OCI-LY3 (cell line): ENCODE measurements around the gene TMEM258.

Experiments
- H2AFZ ChIP-seq: fragments of 200-600, 300-600 bp; shearing (Covaris generic); 2 replicates; pipeline ENCODE4 v1.6.0; 2014; ENCODE audit warnings: antibody characterized with exemption, low read depth, low read length
- H3K27ac ChIP-seq: fragments of 200-600, 300-600 bp; sonication (generic); 2 replicates; pipeline ENCODE4 v1.5.1; 2014; ENCODE audit warnings: mild to moderate bottlenecking, low read length, moderate library complexity, mixed read lengths
- H3K27me3 ChIP-seq: fragments of 200-600, 300-600 bp; sonication (generic); 2 replicates; pipeline ENCODE4 v1.6.1; 2014; ENCODE audit warnings: low read depth, low read length, mixed read lengths
- H3K36me3 ChIP-seq: fragments of 200-600, 300-600 bp; sonication (generic); replicated peaks from 2 replicates; pipeline ENCODE3; 2014; ENCODE audit warnings: low read depth, low read length, mixed read lengths
- H3K4me1 ChIP-seq: fragments of 300-600, 200-600 bp; sonication (generic); 2 replicates; pipeline ENCODE4 v1.6.1; 2014; ENCODE audit warnings: low read length, mixed read lengths
- H3K4me2 ChIP-seq: fragments of 200-600, 300-600 bp; sonication (generic); 2 replicates; pipeline ENCODE4 v1.6.1; 2014; ENCODE audit warnings: low read length, mixed read lengths
- H3K4me3 ChIP-seq: fragments of 300-600, 200-600 bp; sonication (generic); 2 replicates; pipeline ENCODE4 v1.5.1; 2014; ENCODE audit warnings: antibody characterized with exemption, mild to moderate bottlenecking, low read length, moderate library complexity
- H3K79me2 ChIP-seq: fragments of 300-600, 200-600 bp; shearing (Covaris generic); 2 replicates; pipeline ENCODE4 v1.6.1; 2014; ENCODE audit warnings: mild to moderate bottlenecking, low read length, mixed read lengths
- H3K9ac ChIP-seq: fragments of 300-600, 200-600 bp; shearing (Covaris generic); 2 replicates; pipeline ENCODE4 v1.6.0; 2014; ENCODE audit warnings: mild to moderate bottlenecking, low read length, moderate library complexity
- H3K9me3 ChIP-seq: fragments of 200-600, 300-600 bp; shearing (Covaris generic); 2 replicates; pipeline ENCODE4 v1.6.1; 2014; ENCODE audit warnings: low read length, mixed read lengths; ENCODE audit not compliant: insufficient read depth
- H4K20me1 ChIP-seq: fragments of 200-600, 300-600 bp; sonication (generic); 2 replicates; pipeline ENCODE4 v1.6.1; 2016; ENCODE audit warnings: low read length, mixed read lengths; ENCODE audit not compliant: insufficient read depth
- CTCF ChIP-seq: fragments of 200-600, 300-600 bp; sonication (generic); IDR thresholded peaks from 2 replicates; pipeline ENCODE4 v1.5.1; 2014; ENCODE audit warnings: antibody characterized with exemption, low read length, low read depth
- EZH2phosphoT487 ChIP-seq: fragments of 200-600 bp; shearing (Covaris generic); IDR thresholded peaks from 2 replicates; pipeline ENCODE4 v1.6.1; 2018; ENCODE audit warnings: antibody characterized with exemption, mixed run types, low read depth

The TMEM258 gene

DNA sequence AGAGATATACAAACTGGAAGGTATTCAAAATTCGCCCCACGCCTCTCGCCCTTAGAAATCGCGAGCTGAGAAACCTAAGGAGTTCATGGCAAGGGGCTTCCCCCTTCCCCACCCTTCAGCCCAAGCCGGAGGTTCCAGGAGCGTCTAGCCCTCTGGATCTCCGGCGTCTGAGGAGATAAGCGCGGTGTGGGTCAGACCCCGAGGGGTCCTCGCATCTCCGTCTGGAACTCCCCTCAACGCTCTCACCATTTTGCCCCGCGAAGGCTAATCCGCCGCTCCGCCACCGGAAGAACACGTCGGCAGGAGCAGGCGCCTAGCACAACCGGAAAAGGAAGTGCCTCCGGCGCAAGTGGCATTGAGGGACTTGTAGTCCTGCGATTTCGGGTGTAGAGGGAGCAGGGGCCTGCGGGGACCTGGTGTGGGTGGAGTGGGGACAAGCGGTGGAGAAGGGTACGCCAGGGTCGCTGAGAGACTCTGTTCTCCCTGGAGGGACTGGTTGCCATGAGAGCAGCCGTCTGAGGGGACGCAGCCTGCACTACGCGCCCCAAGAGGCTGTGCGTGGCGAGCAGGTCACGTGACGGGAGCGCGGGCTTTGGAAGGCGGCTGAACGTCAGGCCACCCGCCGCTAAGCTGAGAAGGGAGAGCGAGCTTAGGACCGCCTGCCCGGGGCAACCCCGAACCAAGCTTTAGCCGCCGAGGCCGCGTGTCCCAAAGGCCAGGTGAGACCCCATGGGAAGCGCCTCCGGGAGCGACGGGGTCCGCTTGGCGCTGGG lies at the start of gene TMEM258, which contains the start of gene FEN1:
Gene TMEM258 (minus strand): TSS at position 290 of the 773 bp plus-strand sequence. CDS start 41 bp downstream, at position 249.
Gene FEN1 (plus strand): TSS at position 602 of the 773 bp plus-strand sequence. CDS start 2,451 bp downstream, outside the sequence.
- Histone ChIP-seq H3K4me3 (peak within 1 kb of the TSS; percentile 90), H3K4me1 (peaks cover 29% of the 10 kb centered on the region), H3K27me3 (no peaks in the 10 kb centered on the region), H3K4me2 (peak within 1 kb of the TSS; percentile 77), H3K27ac (peak within 1 kb of the TSS; percentile 83), H3K36me3 (peaks cover 53% of the 10 kb centered on the region), H3K79me2 (peaks cover 84% of the 10 kb centered on the region), H4K20me1 (peaks cover 9% of the 10 kb centered on the region; the same call in 1 of the 2 replicates), H2AFZ (peak within 1 kb of the TSS; percentile 91), H3K9ac (peak within 1 kb of the TSS; percentile 99), H3K9me3 (no peaks in the 10 kb centered on the region)
- TF ChIP-seq CTCF (no peak), EZH2phosphoT487 (no peak)

GRCh38 chr11:61841636-61842527 lies 49.5 kb upstream of the TMEM258 start:
- H3K79me2 ChIP-seq, result peaks cover 14% of the 10 kb centered on the region
- H3K9me3 ChIP-seq, result no peaks in the 10 kb centered on the region
- H3K4me3 ChIP-seq, result no peak overlapping the region
- H3K27ac ChIP-seq, result no peak overlapping the region
- no peak for TF ChIP-seq CTCF
- TF ChIP-seq EZH2phosphoT487, result no peak
- no peaks in the 10 kb centered on the region for H3K27me3 ChIP-seq
- peaks cover 81% of the 10 kb centered on the region for H3K36me3 ChIP-seq
- no peak overlapping the region for H3K4me2 ChIP-seq
- peaks cover 4% of the 10 kb centered on the region; the same call in 1 of the 2 replicates for H4K20me1 ChIP-seq
- no peak overlapping the region for H3K9ac ChIP-seq
- no peak overlapping the region for H2AFZ ChIP-seq
- no peaks in the 10 kb centered on the region for H3K4me1 ChIP-seq

DNA sequence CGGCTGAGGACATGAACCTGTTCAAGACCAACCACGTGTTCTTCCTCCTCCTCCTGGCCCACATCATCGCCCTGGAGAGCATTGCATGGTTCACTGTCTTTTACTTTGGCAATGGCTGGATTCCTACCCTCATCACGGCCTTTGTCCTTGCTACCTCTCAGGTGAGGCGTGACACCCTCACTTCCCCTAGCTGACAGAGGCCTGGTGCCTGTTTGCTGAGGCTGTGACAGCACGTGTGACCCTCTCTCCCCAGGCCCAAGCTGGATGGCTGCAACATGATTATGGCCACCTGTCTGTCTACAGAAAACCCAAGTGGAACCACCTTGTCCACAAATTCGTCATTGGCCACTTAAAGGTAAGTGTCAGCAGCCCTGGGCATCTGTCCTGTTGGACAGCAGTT lies 48.0 kb upstream of the TMEM258 start:
- Histone ChIP-seq H3K9ac (no peak overlapping the region), H4K20me1 (peaks cover 4% of the 10 kb centered on the region; the same call in 1 of the 2 replicates), H3K79me2 (peaks cover 28% of the 10 kb centered on the region), H3K4me3 (no peak overlapping the region), H3K9me3 (no peaks in the 10 kb centered on the region), H3K27me3 (no peaks in the 10 kb centered on the region), H3K27ac (no peak overlapping the region), H3K4me1 (peaks cover 6% of the 10 kb centered on the region), H3K36me3 (peaks cover 80% of the 10 kb centered on the region), H2AFZ (no peak overlapping the region), H3K4me2 (no peak overlapping the region)
- TF ChIP-seq CTCF (no peak), EZH2phosphoT487 (no peak)

GRCh38 chr11:61839742-61840141 lies 47.3 kb upstream of the TMEM258 start:
- H3K4me3 ChIP-seq, result no peak overlapping the region
- TF ChIP-seq CTCF, result no peak
- TF ChIP-seq EZH2phosphoT487, result no peak
- H3K9ac ChIP-seq, result no peak overlapping the region
- peaks cover 76% of the 10 kb centered on the region for H3K36me3 ChIP-seq
- H3K27me3 ChIP-seq, result no peaks in the 10 kb centered on the region
- peaks cover 34% of the 10 kb centered on the region for H3K79me2 ChIP-seq
- no peak overlapping the region for H2AFZ ChIP-seq
- H3K9me3 ChIP-seq, result no peaks in the 10 kb centered on the region
- peaks cover 12% of the 10 kb centered on the region for H3K4me1 ChIP-seq
- H4K20me1 ChIP-seq, result peaks cover 4% of the 10 kb centered on the region; the same call in 1 of the 2 replicates
- H3K27ac ChIP-seq, result no peak overlapping the region
- no peak overlapping the region for H3K4me2 ChIP-seq
